ENCODE measurements around the gene PSME4.
"Not testable (repeated sequence)": the region's sequence is repeated elsewhere in the genome, so short reads cannot be mapped to it uniquely, and the experiment has no call there.

DNA sequence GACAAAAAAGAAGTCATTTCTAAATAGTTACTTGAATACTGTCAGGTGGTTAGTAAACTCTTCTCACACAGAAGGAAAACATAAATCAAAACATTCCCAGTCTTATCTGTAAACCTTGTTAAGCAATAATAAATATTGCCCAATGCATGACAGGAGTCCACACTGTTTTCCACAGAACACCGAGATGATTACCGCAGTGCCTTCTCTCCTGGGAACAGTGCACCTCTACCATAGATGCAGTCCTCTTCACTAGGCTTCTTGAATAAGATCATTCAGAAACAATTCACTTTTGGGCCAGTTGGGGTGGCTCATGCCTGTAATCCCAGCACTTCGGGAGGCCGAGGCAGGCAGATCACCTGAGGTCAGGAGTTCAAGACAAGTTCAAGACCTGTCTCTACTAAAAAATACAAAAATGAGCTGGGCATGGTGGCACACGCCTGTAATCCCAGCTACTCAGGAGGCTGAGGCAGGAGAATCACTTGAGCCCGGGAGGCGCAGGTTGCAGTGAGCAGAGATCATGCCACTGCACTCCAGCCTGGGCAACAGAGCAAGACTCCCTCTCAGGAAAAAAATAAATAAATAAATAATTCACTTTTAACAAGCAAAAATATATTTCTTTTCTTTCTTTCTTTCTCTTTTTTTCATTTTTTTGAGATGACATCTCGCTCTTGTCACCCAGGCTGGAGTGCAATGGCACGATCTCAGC is 119.6 kb downstream of the PSME4 start:
- TF ChIP-seq, protein P1, sequence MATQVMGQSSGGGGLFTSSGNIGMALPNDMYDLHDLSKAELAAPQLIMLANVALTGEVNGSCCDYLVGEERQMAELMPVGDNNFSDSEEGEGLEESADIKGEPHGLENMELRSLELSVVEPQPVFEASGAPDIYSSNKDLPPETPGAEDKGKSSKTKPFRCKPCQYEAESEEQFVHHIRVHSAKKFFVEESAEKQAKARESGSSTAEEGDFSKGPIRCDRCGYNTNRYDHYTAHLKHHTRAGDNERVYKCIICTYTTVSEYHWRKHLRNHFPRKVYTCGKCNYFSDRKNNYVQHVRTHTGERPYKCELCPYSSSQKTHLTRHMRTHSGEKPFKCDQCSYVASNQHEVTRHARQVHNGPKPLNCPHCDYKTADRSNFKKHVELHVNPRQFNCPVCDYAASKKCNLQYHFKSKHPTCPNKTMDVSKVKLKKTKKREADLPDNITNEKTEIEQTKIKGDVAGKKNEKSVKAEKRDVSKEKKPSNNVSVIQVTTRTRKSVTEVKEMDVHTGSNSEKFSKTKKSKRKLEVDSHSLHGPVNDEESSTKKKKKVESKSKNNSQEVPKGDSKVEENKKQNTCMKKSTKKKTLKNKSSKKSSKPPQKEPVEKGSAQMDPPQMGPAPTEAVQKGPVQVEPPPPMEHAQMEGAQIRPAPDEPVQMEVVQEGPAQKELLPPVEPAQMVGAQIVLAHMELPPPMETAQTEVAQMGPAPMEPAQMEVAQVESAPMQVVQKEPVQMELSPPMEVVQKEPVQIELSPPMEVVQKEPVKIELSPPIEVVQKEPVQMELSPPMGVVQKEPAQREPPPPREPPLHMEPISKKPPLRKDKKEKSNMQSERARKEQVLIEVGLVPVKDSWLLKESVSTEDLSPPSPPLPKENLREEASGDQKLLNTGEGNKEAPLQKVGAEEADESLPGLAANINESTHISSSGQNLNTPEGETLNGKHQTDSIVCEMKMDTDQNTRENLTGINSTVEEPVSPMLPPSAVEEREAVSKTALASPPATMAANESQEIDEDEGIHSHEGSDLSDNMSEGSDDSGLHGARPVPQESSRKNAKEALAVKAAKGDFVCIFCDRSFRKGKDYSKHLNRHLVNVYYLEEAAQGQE (IDR thresholded peaks at IDR 0.05; ENCODE audit: borderline replicate concordance) = not testable (repeated sequence)
- TF ChIP-seq, protein P2, sequence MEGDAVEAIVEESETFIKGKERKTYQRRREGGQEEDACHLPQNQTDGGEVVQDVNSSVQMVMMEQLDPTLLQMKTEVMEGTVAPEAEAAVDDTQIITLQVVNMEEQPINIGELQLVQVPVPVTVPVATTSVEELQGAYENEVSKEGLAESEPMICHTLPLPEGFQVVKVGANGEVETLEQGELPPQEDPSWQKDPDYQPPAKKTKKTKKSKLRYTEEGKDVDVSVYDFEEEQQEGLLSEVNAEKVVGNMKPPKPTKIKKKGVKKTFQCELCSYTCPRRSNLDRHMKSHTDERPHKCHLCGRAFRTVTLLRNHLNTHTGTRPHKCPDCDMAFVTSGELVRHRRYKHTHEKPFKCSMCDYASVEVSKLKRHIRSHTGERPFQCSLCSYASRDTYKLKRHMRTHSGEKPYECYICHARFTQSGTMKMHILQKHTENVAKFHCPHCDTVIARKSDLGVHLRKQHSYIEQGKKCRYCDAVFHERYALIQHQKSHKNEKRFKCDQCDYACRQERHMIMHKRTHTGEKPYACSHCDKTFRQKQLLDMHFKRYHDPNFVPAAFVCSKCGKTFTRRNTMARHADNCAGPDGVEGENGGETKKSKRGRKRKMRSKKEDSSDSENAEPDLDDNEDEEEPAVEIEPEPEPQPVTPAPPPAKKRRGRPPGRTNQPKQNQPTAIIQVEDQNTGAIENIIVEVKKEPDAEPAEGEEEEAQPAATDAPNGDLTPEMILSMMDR (IDR thresholded peaks at IDR 0.05; ENCODE audit: poor library complexity, severe bottlenecking) = not testable (repeated sequence)

Data from neural cell (in vitro differentiated cells).